ENCODE results near the gene COX11.

Gene COX11

GRCh38 chr17:54968988-54969332 is 506 bp upstream of the COX11 start:
- no peak for DNase-seq (ENCODE audit: extremely low read depth in 1 of 2, low read depth in 1 of 2)

- DNase-seq (ENCODE audit: extremely low read depth in 1 of 2, low read depth in 1 of 2), result no peak
Measured at GRCh38 chr17:54967621-54968261, 713 bp downstream of the COX11 start.

GRCh38 chr17:54956791-54957190 is 11.7 kb downstream of the COX11 start:
- DNase-seq (ENCODE audit: extremely low read depth in 1 of 2, low read depth in 1 of 2), result no peak

- no peak for DNase-seq (ENCODE audit: extremely low read depth in 1 of 2, low read depth in 1 of 2)
Measured at GRCh38 chr17:54951286-54951685, 17.2 kb downstream of the COX11 start.

GRCh38 chr17:54950116-54950515 is 18.3 kb downstream of the COX11 start:
- no peak for DNase-seq (ENCODE audit: extremely low read depth in 1 of 2, low read depth in 1 of 2)

GRCh38 chr17:54948380-54948779 is 20.1 kb downstream of the COX11 start:
- no peak for DNase-seq (ENCODE audit: extremely low read depth in 1 of 2, low read depth in 1 of 2)

- DNase-seq (ENCODE audit: extremely low read depth in 1 of 2, low read depth in 1 of 2), result no peak
Measured at GRCh38 chr17:54947396-54947795, 21.1 kb downstream of the COX11 start.

- no peak for DNase-seq (ENCODE audit: extremely low read depth in 1 of 2, low read depth in 1 of 2)
Measured at GRCh38 chr17:54945671-54946070, 22.8 kb downstream of the COX11 start.

- no peak for DNase-seq (ENCODE audit: extremely low read depth in 1 of 2, low read depth in 1 of 2)
Measured at GRCh38 chr17:54945231-54945630, 23.2 kb downstream of the COX11 start.

GRCh38 chr17:54944796-54945195 is 23.7 kb downstream of the COX11 start:
- no peak for DNase-seq (ENCODE audit: extremely low read depth in 1 of 2, low read depth in 1 of 2)

GRCh38 chr17:54941285-54941684 is 27.2 kb downstream of the COX11 start:
- no peak for DNase-seq (ENCODE audit: extremely low read depth in 1 of 2, low read depth in 1 of 2)

- no peak for DNase-seq (ENCODE audit: extremely low read depth in 1 of 2, low read depth in 1 of 2)
Measured at GRCh38 chr17:54937426-54937825, 31.0 kb downstream of the COX11 start.

- DNase-seq (ENCODE audit: extremely low read depth in 1 of 2, low read depth in 1 of 2), result no peak
Measured at GRCh38 chr17:54937018-54937417, 31.4 kb downstream of the COX11 start.

- no peak for DNase-seq (ENCODE audit: extremely low read depth in 1 of 2, low read depth in 1 of 2)
Measured at GRCh38 chr17:54935471-54935870, 33.0 kb downstream of the COX11 start.

GRCh38 chr17:54933921-54934320 is 34.5 kb downstream of the COX11 start:
- DNase-seq (ENCODE audit: extremely low read depth in 1 of 2, low read depth in 1 of 2), result no peak

GRCh38 chr17:54932711-54933110 is 35.7 kb downstream of the COX11 start:
- no peak for DNase-seq (ENCODE audit: extremely low read depth in 1 of 2, low read depth in 1 of 2)

GRCh38 chr17:54927525-54927924 is 40.9 kb downstream of the COX11 start:
- no peak for DNase-seq (ENCODE audit: extremely low read depth in 1 of 2, low read depth in 1 of 2)

- no peak for DNase-seq (ENCODE audit: extremely low read depth in 1 of 2, low read depth in 1 of 2)
Measured at GRCh38 chr17:54924405-54924804, 44.0 kb downstream of the COX11 start.

- DNase-seq (ENCODE audit: extremely low read depth in 1 of 2, low read depth in 1 of 2), result no peak
Measured at GRCh38 chr17:54920819-54921218, 47.6 kb downstream of the COX11 start.

- no peak for DNase-seq (ENCODE audit: extremely low read depth in 1 of 2, low read depth in 1 of 2)
Measured at GRCh38 chr17:54919425-54919824, 49.0 kb downstream of the COX11 start.

GRCh38 chr17:54916721-54917120 is 51.7 kb downstream of the COX11 start:
- no peak for DNase-seq (ENCODE audit: extremely low read depth in 1 of 2, low read depth in 1 of 2)
